NCI-H2196 (cell line): ENCODE data around the gene HSD17B10.
"Not testable (repeated sequence)": the region's sequence is repeated elsewhere in the genome, so short reads cannot be mapped to it uniquely, and the experiment has no call there.

Experiments used
- DNase-seq: peaks from one replicate; lab custom pipeline; 2025; ENCODE audit not compliant: unreplicated experiment; lab: John Stamatoyannopoulos, UW

Gene HSD17B10

GRCh38 chrX:53433651-53434639, at the start of gene HSD17B10:
Gene HSD17B10, minus strand, starts transcription at chrX:53434370. Its CDS starts 25 bp downstream, at chrX:53434345.
- DNase-seq, result peak; percentile 80

GRCh38 chrX:53483416-53483815, 49.2 kb upstream of the HSD17B10 start:
- no peak for DNase-seq

GRCh38 chrX:53481816-53482465, 47.8 kb upstream of the HSD17B10 start:
- DNase-seq, result peak; percentile 36

DNA sequence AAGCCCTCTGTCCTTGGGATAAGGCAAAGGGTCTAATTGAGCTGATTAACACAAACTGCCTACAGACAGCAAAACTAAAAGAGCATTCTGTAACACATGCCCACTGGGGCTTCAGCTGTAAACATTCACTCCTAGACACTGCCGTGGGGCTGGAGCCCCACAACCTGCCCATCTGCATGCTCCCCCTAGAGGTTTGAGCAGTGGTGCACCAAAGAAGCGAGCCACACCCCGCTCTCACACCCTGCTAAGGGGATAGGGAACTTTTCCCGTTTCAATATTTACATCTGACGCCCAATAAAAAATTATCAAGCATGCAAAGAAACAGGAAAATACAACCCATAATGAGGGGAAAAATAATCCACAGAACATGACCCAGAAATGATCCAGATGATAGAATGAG, 46.9 kb upstream of the HSD17B10 start:
- DNase-seq, result no peak

DNA sequence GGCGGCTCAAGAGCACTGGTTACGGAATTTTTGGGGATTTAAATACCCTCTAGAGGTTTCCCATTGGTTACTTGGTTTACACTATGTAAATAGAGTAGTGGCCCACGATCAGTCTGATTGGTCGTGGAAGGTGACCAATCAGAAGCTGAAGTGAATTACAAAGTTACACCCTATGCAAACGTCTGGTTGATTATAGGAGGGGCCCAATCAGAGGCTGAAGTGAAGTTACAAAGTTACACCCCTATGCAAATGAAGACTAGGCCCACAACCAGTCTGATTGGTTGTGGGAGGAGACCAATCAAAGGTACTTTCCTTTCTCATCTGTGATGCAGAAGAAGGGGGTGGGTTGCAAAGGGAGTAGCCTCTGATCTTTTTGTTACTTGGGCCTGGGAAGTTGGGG, 45.1 kb upstream of the HSD17B10 start:
- DNase-seq, result no peak

GRCh38 chrX:53476371-53476770, 42.2 kb upstream of the HSD17B10 start:
- no peak for DNase-seq

- DNase-seq, result no peak
Measured at GRCh38 chrX:53474707-53475106, 40.5 kb upstream of the HSD17B10 start.

- DNase-seq, result no peak
Measured at GRCh38 chrX:53471346-53471745, 37.2 kb upstream of the HSD17B10 start.

- DNase-seq, result not testable (repeated sequence)
Measured at GRCh38 chrX:53468659-53469058, 34.5 kb upstream of the HSD17B10 start.

DNA sequence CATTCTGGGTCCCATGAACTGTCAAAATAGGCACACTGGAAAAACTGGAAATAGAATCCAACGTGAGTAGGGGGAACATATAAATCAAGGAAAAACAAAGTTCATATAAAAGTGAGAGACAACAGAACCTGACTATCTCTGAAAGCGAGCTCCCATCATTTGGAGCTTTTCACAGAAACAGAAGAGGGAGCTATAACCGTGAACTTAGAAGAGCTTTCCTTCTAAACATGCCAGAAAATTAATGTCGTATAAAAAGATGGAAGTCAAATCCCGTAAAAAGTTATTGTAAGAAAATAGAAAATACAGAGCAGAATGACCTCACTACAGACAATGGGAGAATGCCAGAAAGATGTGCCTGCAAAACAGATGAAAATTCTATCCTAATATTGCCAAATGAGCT, 23.9 kb upstream of the HSD17B10 start:
- DNase-seq, result no peak

DNA sequence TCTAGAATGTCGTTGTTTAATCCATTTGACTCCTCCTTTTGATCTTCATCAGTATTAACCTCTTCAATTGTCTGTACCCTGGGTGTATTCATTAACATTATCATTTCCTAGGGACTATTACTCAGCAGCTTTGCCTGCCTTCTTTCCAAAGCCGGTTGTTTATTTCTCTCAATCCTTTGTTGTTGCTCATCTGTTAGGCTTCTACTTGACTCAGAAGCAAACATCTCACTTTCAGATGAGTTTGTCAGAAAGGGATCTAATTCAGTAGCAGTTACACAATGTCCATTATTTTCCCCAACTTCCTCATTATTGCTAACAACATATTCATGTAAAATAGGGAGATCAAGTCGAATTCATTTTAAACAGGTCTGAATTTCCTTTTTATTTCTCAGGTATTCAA, 22.1 kb upstream of the HSD17B10 start:
- DNase-seq, result no peak

- no peak for DNase-seq
Measured at GRCh38 chrX:53452812-53453211, 18.6 kb upstream of the HSD17B10 start.

GRCh38 chrX:53449632-53450031, 15.5 kb upstream of the HSD17B10 start:
- DNase-seq, result no peak

GRCh38 chrX:53447441-53447840, 13.3 kb upstream of the HSD17B10 start:
- no peak for DNase-seq

DNA sequence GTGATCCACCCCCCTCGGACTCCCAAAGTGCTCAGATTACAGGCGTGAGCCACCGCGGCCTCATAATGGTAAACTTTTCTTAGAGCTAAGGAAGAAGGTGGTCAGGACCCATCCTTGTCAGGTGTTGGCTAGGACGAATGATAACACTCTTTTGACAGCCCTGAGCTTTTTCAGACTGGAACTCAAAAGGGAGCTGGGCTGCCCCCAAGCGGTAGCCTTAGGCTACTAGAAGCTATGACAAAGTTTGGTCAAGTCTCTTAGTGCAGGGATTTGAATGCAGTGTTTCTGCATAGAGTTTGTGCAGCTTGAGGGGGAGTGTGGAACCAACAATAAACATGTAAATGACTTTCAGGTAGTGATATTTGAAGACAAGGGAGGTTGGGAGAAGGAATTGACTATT, 11.8 kb upstream of the HSD17B10 start:
- peak; percentile 34 for DNase-seq

- no peak for DNase-seq
Measured at GRCh38 chrX:53442322-53442631, 8.1 kb upstream of the HSD17B10 start.

DNA sequence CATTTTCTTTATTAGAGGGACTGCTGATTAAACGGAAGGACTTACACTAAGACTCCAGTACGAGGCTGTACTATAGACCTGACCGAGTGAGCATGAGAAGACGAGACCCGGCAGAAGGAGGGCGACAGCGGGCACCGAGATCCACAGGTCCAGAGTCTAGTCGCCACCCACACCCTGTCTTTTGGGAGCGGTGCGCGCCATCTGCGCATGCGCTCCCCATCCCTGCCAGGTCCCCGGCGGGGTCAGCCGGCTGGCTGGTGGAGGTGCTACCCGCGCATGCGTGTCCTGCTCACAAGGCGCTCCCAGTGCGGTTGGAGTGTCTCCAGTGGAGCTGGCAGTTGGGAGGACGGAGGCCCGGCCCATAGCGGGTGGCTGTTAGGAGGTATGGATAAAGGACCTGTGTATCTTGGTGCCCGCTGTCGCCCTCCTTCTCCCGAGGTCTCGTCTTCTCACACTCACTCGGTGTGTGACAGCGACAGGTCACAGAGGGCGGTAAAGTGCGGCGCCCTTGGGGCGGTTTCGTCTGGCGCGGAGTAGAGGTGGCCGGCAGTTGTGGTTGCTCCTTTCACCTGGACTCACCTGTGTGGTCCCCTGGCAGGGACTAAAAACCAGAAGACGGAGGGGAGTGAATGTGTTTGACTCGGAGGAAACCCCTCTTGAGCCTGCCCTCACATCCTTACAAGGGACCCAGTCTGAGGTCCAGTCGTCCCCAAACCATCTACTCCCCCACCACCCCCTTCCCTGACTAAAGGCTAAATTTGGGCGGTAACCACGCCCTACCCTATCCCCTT, 7.6 kb upstream of the HSD17B10 start:
- DNase-seq, result peak; percentile 86

DNA sequence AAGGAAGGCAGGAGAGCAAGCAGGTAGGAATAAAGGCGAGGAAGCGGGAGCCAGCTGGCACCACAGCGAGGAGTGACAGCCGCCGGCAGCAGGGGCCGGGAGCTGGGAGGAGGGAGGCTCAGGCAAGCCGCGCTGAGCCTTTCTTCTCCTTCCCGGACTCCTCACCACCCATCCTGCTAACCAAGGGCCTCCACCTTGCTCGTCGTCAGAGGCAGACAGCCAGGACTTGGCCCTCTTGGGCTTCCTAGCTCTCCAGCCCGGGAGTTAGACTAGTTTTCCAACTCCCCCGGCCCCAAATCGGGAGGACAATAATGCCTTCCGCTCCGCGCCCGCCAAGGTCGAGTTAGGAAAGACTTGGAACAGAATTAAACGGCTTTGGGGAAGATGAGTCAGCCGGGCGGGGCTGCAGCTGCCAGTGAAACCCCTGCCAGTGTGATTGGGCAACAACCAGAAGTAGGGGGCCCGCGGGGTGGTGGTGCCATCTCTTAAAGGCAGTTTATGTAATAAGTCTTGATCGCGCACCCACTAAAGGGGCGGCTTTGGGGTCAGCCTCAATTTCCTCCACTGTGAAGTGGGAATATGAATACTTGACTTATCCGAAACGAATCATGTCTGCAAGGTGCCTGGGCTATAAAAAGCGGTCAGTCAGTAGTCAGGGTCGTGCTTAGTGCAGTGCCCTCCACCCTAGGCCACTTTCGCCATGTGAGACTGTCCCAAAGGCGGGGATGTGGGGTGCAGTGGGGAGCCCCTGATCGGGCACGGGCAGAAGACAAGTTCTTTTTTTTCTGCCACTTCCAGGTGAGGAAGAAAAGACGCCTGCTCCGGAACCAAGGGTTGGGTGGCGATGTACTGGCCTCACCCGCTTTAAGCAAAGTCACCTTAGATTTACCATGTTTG, 6.7 kb upstream of the HSD17B10 start:
- DNase-seq, result no peak

- DNase-seq, result no peak
Measured at GRCh38 chrX:53440101-53440500, 5.9 kb upstream of the HSD17B10 start.

GRCh38 chrX:53438832-53439230, 4.7 kb upstream of the HSD17B10 start:
- DNase-seq, result no peak
